NCI-H1105 treated with DMSO at 0.1 percent for 48 hours (cell line): ENCODE data around the gene ITGAX.
"Not testable (repeated sequence)": the region's sequence is repeated elsewhere in the genome, so short reads cannot be mapped to it uniquely, and the experiment has no call there.

ENCODE experiments used
- DNase-seq: peaks from one replicate; lab custom pipeline; 2025; lab: John Stamatoyannopoulos, UW

ITGAX gene

GRCh38 chr16:31354394-31355291, at the start of gene ITGAX:
TSS of gene ITGAX (plus strand) at chr16:31355176. CDS start at chr16:31355255, 79 bp downstream.
- no peak for DNase-seq

GRCh38 chr16:31305219-31305618, 49.8 kb upstream of the ITGAX start:
- no peak for DNase-seq

GRCh38 chr16:31308381-31308780, 46.6 kb upstream of the ITGAX start:
- not testable (repeated sequence) for DNase-seq

GRCh38 chr16:31322500-31322899, 32.5 kb upstream of the ITGAX start:
- no peak for DNase-seq

GRCh38 chr16:31323959-31324629, 30.9 kb upstream of the ITGAX start:
- no peak for DNase-seq

- no peak for DNase-seq
Measured at GRCh38 chr16:31325171-31325570, 29.8 kb upstream of the ITGAX start.

- DNase-seq = no peak
Measured at GRCh38 chr16:31327646-31328225, 27.2 kb upstream of the ITGAX start.

- DNase-seq = no peak
Measured at GRCh38 chr16:31328322-31329052, 26.5 kb upstream of the ITGAX start.

- DNase-seq = peak; percentile 2
Measured at GRCh38 chr16:31329671-31330552, 25.1 kb upstream of the ITGAX start.

- no peak for DNase-seq
Measured at GRCh38 chr16:31330553-31330890, 24.5 kb upstream of the ITGAX start.

- no peak for DNase-seq
Measured at GRCh38 chr16:31331141-31331764, 23.7 kb upstream of the ITGAX start.

GRCh38 chr16:31331807-31332301, 23.1 kb upstream of the ITGAX start:
- DNase-seq = no peak

GRCh38 chr16:31332544-31332943, 22.4 kb upstream of the ITGAX start:
- no peak for DNase-seq

GRCh38 chr16:31333686-31334649, 21.0 kb upstream of the ITGAX start:
- peak; percentile 27 for DNase-seq

GRCh38 chr16:31334934-31335333, 20.0 kb upstream of the ITGAX start:
- no peak for DNase-seq

GRCh38 chr16:31335431-31335830, 19.5 kb upstream of the ITGAX start:
- DNase-seq = no peak

- not testable (repeated sequence) for DNase-seq
Measured at GRCh38 chr16:31338166-31338685, 16.8 kb upstream of the ITGAX start.

- DNase-seq = no peak
Measured at GRCh38 chr16:31344712-31345111, 10.3 kb upstream of the ITGAX start.

GRCh38 chr16:31347445-31347844, 7.5 kb upstream of the ITGAX start:
- DNase-seq = no peak
